Hematopoietic multipotent progenitor cell (in vitro differentiated cells): ENCODE data around the gene ARHGAP29. TPM values are rescaled to one million over a fixed set of nuclear protein-coding genes. Genes with fewer than 3 reads are reported as not detected.

Experiments
- DNase-seq, 3 donors: peaks; one replicate each; pipeline ENCODE4 v3.0.0-alpha.2; 2011 to 2015; ENCODE audit warnings: low read depth in 2 of 3, low spot score in 2 of 3
- total RNA-seq: library from RNA; depleted of rRNA; stranded (reverse); fragments of >200 nt; gene quantifications from one replicate; pipeline ENCODE4 v1.2.3, GENCODE V29; 2012

The ARHGAP29 gene
- total RNA-seq, 1 donor = 0.27 TPM

- no peak for DNase-seq
Measured at GRCh38 chr1:94265906-94266305, 28.5 kb upstream of the ARHGAP29 start.

GRCh38 chr1:94265011-94265422 lies 27.6 kb upstream of the ARHGAP29 start:
- DNase-seq = no peak

GRCh38 chr1:94260635-94261387 lies 23.4 kb upstream of the ARHGAP29 start:
- no peak for DNase-seq

GRCh38 chr1:94259635-94260289 lies 22.4 kb upstream of the ARHGAP29 start:
- no peak for DNase-seq

GRCh38 chr1:94258873-94259331 lies 21.5 kb upstream of the ARHGAP29 start:
- no peak for DNase-seq

- DNase-seq = no peak
Measured at GRCh38 chr1:94257444-94257843, 20.1 kb upstream of the ARHGAP29 start.

- DNase-seq = no peak
Measured at GRCh38 chr1:94255476-94255875, 18.1 kb upstream of the ARHGAP29 start.

- no peak for DNase-seq
Measured at GRCh38 chr1:94254073-94254810, 16.9 kb upstream of the ARHGAP29 start.

- DNase-seq = no peak
Measured at GRCh38 chr1:94253456-94254017, 16.2 kb upstream of the ARHGAP29 start.

- DNase-seq = no peak
Measured at GRCh38 chr1:94250341-94250740, 13.0 kb upstream of the ARHGAP29 start.

- DNase-seq = no peak
Measured at GRCh38 chr1:94248956-94249688, 11.7 kb upstream of the ARHGAP29 start.

- peak in 2 of 3 donors; percentile 36 to 38 for DNase-seq
Measured at GRCh38 chr1:94247138-94248094, 10.0 kb upstream of the ARHGAP29 start.

GRCh38 chr1:94246692-94247137 lies 9.3 kb upstream of the ARHGAP29 start:
- DNase-seq = no peak

GRCh38 chr1:94245747-94246438 lies 8.5 kb upstream of the ARHGAP29 start:
- DNase-seq = no peak

GRCh38 chr1:94244816-94245215 lies 7.4 kb upstream of the ARHGAP29 start:
- DNase-seq = no peak

GRCh38 chr1:94243665-94244064 lies 6.3 kb upstream of the ARHGAP29 start:
- no peak for DNase-seq

- DNase-seq = peak in 2 of 3 donors; percentile 50 to 73
Measured at GRCh38 chr1:94240822-94241221, 3.4 kb upstream of the ARHGAP29 start.

GRCh38 chr1:94239796-94240195 lies 2.4 kb upstream of the ARHGAP29 start:
- DNase-seq = no peak

GRCh38 chr1:94239051-94239450 lies 1.7 kb upstream of the ARHGAP29 start:
- DNase-seq = peak in 1 of 3 donors; percentile 27
